ENCODE data around the gene DPM1.

The DPM1 gene

DNA sequence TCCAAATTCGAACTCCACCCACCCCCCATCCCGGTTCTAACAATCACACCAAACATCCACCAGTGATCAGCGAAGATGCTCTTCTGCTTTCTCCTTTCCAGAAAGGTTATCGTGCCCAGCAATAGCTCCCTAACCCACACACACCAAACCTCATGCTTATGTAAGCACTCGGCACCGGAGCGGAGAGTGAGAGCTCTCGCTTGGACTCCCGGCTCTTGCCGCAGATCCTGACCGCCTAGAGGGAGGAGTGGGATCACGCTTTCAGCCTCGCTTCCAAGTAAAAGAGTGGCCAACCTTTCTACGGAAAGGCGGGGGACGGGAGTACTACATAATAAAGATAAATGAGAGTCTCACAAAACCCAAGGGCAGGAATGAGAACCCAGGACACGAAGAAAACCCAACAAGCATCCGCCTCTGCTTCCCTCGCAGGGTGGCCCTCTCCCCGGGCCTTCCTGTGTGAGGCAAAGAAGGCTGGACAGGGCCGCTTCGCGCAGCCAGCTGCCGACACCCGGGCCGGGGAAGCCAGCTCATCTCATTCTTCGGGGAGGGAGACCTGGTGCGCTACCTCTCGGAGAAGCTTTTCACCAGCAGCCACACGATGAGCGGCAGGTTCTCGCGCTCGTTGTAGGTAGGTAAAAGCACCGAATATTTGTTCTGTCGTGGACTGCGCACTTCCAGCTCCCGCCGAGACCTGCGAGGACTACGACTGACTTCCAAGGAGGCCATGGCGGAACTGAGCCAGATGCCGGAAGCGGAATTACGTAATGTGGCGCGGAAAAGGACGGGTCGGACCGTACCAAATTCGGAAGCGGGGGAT is at the start of gene DPM1:
TSS of gene DPM1 (minus strand) at position 735 of the 817 bp plus-strand sequence. CDS start at position 726, 9 bp downstream.
- DNase-seq, result peak; percentile 81
- Histone ChIP-seq H3K27ac (peak within 1 kb of the TSS; percentile 99), H3K9me3 (ENCODE audit: severe bottlenecking) (no peaks in the 10 kb centered on the region), H3K36me3 (peaks cover 35% of the 10 kb centered on the region), H3K27me3 (ENCODE audit: insufficient read depth, low read depth, severe bottlenecking) (no peaks in the 10 kb centered on the region), H3K4me3 (ENCODE audit: low read depth, low read length) (peak within 1 kb of the TSS; percentile 91)
- TF ChIP-seq, protein P1, sequence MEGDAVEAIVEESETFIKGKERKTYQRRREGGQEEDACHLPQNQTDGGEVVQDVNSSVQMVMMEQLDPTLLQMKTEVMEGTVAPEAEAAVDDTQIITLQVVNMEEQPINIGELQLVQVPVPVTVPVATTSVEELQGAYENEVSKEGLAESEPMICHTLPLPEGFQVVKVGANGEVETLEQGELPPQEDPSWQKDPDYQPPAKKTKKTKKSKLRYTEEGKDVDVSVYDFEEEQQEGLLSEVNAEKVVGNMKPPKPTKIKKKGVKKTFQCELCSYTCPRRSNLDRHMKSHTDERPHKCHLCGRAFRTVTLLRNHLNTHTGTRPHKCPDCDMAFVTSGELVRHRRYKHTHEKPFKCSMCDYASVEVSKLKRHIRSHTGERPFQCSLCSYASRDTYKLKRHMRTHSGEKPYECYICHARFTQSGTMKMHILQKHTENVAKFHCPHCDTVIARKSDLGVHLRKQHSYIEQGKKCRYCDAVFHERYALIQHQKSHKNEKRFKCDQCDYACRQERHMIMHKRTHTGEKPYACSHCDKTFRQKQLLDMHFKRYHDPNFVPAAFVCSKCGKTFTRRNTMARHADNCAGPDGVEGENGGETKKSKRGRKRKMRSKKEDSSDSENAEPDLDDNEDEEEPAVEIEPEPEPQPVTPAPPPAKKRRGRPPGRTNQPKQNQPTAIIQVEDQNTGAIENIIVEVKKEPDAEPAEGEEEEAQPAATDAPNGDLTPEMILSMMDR (IDR thresholded peaks at IDR 0.05; ENCODE audit: low read depth, low read length), result no peak

DNA sequence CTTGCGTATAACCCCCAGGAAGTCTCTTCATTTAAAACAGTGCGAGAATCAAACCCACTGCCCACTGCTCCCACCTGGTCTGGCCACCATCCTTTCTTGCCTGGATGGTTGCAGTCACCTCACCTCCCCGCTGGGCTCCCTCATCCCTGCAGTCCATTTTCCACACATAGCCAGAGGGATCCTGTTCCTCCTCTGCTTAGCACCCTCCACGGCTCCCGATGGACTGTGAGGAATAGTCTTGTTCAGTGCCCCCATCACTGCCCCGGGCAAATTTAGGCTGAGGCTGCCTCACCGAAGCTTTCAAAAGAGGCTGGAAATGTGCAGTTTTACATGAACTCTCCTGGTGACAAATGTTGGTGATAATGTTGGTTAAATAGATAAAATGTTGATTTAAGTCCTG is 46.9 kb upstream of the DPM1 start:
- H3K27me3 ChIP-seq (ENCODE audit: insufficient read depth, low read depth, severe bottlenecking), result peaks cover 95% of the 10 kb centered on the region
- DNase-seq, result no peak
- H3K36me3 ChIP-seq, result no peaks in the 10 kb centered on the region
- no peaks in the 10 kb centered on the region for H3K9me3 ChIP-seq (ENCODE audit: severe bottlenecking)
- H3K27ac ChIP-seq, result no peak overlapping the region
- H3K4me3 ChIP-seq (ENCODE audit: low read depth, low read length), result no peak overlapping the region
- TF ChIP-seq, protein P1 (IDR thresholded peaks at IDR 0.05; ENCODE audit: low read depth, low read length), result no peak

DNA sequence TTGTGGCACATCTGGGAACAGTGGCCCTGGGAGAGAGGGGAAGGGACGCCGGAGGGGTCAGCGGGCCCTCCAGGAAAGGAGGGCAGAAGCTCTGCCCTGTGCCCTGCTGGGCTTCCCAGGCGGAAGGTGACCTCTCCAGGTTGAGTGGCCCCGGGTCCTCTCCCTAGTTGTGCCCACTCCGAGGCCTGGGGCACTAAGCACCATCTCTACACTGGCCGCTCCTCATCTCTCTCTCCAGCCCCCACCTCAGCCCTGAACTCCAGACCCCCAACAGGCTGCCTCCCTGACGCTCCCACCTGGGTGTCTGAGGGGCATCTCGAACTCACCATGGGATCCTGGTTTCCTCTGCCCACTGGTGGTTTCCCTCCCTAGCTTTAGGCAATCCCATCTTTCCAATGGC is 46.4 kb upstream of the DPM1 start:
- no peak for DNase-seq
- Histone ChIP-seq H3K27me3 (ENCODE audit: insufficient read depth, low read depth, severe bottlenecking) (peaks cover 95% of the 10 kb centered on the region), H3K27ac (no peak overlapping the region), H3K36me3 (no peaks in the 10 kb centered on the region), H3K9me3 (ENCODE audit: severe bottlenecking) (no peaks in the 10 kb centered on the region), H3K4me3 (ENCODE audit: low read depth, low read length) (no peak overlapping the region)
- TF ChIP-seq, protein P1 (IDR thresholded peaks at IDR 0.05; ENCODE audit: low read depth, low read length), result no peak

- Histone ChIP-seq H3K27ac (no peak overlapping the region), H3K36me3 (no peaks in the 10 kb centered on the region), H3K27me3 (ENCODE audit: insufficient read depth, low read depth, severe bottlenecking) (peaks cover 94% of the 10 kb centered on the region), H3K9me3 (ENCODE audit: severe bottlenecking) (no peaks in the 10 kb centered on the region), H3K4me3 (ENCODE audit: low read depth, low read length) (no peak overlapping the region)
- no peak for DNase-seq
- TF ChIP-seq, protein P1 (IDR thresholded peaks at IDR 0.05; ENCODE audit: low read depth, low read length), result no peak
Observed at GRCh38 chr20:51004305-51004727, 46.0 kb upstream of the DPM1 start.

- Histone ChIP-seq H3K9me3 (ENCODE audit: severe bottlenecking) (no peaks in the 10 kb centered on the region), H3K4me3 (ENCODE audit: low read depth, low read length) (no peak overlapping the region), H3K36me3 (no peaks in the 10 kb centered on the region), H3K27me3 (ENCODE audit: insufficient read depth, low read depth, severe bottlenecking) (peaks cover 94% of the 10 kb centered on the region), H3K27ac (no peak overlapping the region)
- no peak for DNase-seq
- TF ChIP-seq, protein P1 (IDR thresholded peaks at IDR 0.05; ENCODE audit: low read depth, low read length), result no peak
Observed at GRCh38 chr20:51003753-51004152, 45.4 kb upstream of the DPM1 start.

Data from WERI-Rb-1 (cell line).